Thoracic aorta (tissue), 2 donors: ENCODE results near the gene CHCHD6. TPM values are rescaled to one million over a fixed set of nuclear protein-coding genes. Genes with fewer than 3 reads are reported as not detected.

Experiments
- ATAC-seq: fragments of 150-250 bp; one replicate; pipeline ENCODE4 v1.8.0; 2017; ENCODE audit warnings: low read depth; ENCODE audit not compliant: insufficient number of reproducible peaks, low FRiP score
- DNase-seq: peaks from one replicate; pipeline ENCODE4 v3.0.0-alpha.2; 2020; ENCODE audit warnings: low spot score
- H3K27ac ChIP-seq, 2 donors: fragments of 200-600 bp; sonication (generic); 1 replicate in 1 of 2; 2 replicates in 1 of 2; pipeline ENCODE4 v1.5.1; 2016; ENCODE audit warnings: mild to moderate bottlenecking in 2 of 2, moderate library complexity in 2 of 2
- H3K27me3 ChIP-seq: fragments of 200-600 bp; sonication (generic); replicated peaks from 2 replicates; pipeline ENCODE4 v1.6.0; 2016; ENCODE audit warnings: mild to moderate bottlenecking; ENCODE audit not compliant: insufficient read depth
- H3K36me3 ChIP-seq: fragments of 200-600 bp; sonication (generic); one replicate; pipeline ENCODE4 v1.5.1; 2016
- H3K4me1 ChIP-seq, 2 donors: fragments of 200-600 bp; sonication (generic); 1 replicate in 1 of 2; 2 replicates in 1 of 2; pipeline versions ENCODE4 v1.5.1 to v1.6.0; 2016; ENCODE audit warnings: low read depth in 2 of 2, mild to moderate bottlenecking in 1 of 2; ENCODE audit not compliant: control insufficient read depth in 1 of 2
- H3K4me3 ChIP-seq: fragments of 200-600 bp; sonication (generic); 2 replicates; pipeline ENCODE4 v1.5.1; 2016; ENCODE audit warnings: mild to moderate bottlenecking
- H3K9me3 ChIP-seq: fragments of 200-600 bp; sonication (generic); 2 replicates; pipeline ENCODE4 v1.5.1; 2016
- CTCF ChIP-seq: fragments of 200-600 bp; sonication (generic); IDR thresholded peaks from one replicate; pipeline ENCODE4 v1.5.1; 2019; ENCODE audit warnings: antibody characterized with exemption
- total RNA-seq, 2 donors: library from RNA; depleted of rRNA; stranded (reverse); fragments of >200 nt; gene quantifications; one replicate each; pipeline versions ENCODE4 v1.1.0 to v1.2.3, GENCODE V29; 2016

CHCHD6 gene
- total RNA-seq, 2 donors from 2014 or later: 12.5 to 17.1 TPM

- H3K4me1 ChIP-seq: no peaks in the 10 kb centered on the region
- no peaks in the 10 kb centered on the region for H3K9me3 ChIP-seq
- no peaks in the 10 kb centered on the region for H3K27me3 ChIP-seq
- no peak overlapping the region for H3K27ac ChIP-seq
- peaks cover 2% of the 10 kb centered on the region for H3K36me3 ChIP-seq
- no peak overlapping the region for H3K4me3 ChIP-seq
- TF ChIP-seq CTCF: no peak
- DNase-seq (no peak), ATAC-seq (no peak)
Measured at GRCh38 chr3:126733061-126733430, 29.0 kb downstream of the CHCHD6 start.

- Histone ChIP-seq H3K4me1 (no peaks in the 10 kb centered on the region), H3K27ac (no peak overlapping the region), H3K36me3 (peaks cover 2% of the 10 kb centered on the region), H3K4me3 (no peak overlapping the region), H3K9me3 (no peaks in the 10 kb centered on the region), H3K27me3 (no peaks in the 10 kb centered on the region)
- TF ChIP-seq CTCF: no peak
- DNase-seq (no peak), ATAC-seq (no peak)
Measured at GRCh38 chr3:126734106-126734723, 30.2 kb downstream of the CHCHD6 start.

GRCh38 chr3:126737527-126737926, 33.5 kb downstream of the CHCHD6 start:
- Histone ChIP-seq H3K4me3 (no peak overlapping the region), H3K36me3 (no peaks in the 10 kb centered on the region), H3K4me1 (no peaks in the 10 kb centered on the region), H3K27ac (no peak overlapping the region), H3K9me3 (no peaks in the 10 kb centered on the region), H3K27me3 (no peaks in the 10 kb centered on the region)
- no peak for TF ChIP-seq CTCF
- no peak for ATAC-seq
- DNase-seq: no peak

GRCh38 chr3:126742057-126742456, 38.0 kb downstream of the CHCHD6 start:
- no peaks in the 10 kb centered on the region for H3K27me3 ChIP-seq
- H3K36me3 ChIP-seq: no peaks in the 10 kb centered on the region
- no peak overlapping the region for H3K4me3 ChIP-seq

GRCh38 chr3:126743350-126743749, 39.3 kb downstream of the CHCHD6 start:
- DNase-seq: no peak
- Histone ChIP-seq H3K4me1 (peaks cover 12 to 28% of the 10 kb centered on the region in 2 donors), H3K36me3 (no peaks in the 10 kb centered on the region), H3K4me3 (no peak overlapping the region), H3K9me3 (no peaks in the 10 kb centered on the region), H3K27ac (no peak overlapping the region), H3K27me3 (no peaks in the 10 kb centered on the region)
- no peak for ATAC-seq
- TF ChIP-seq CTCF: no peak

More at GRCh38 chr3:126742057-126742456, 38.0 kb downstream of the CHCHD6 start:
- TF ChIP-seq CTCF: no peak
- ATAC-seq (no peak), DNase-seq (no peak)
- H3K9me3 ChIP-seq: no peaks in the 10 kb centered on the region
- no peak overlapping the region for H3K27ac ChIP-seq
- peaks cover 12 to 21% of the 10 kb centered on the region in 2 donors for H3K4me1 ChIP-seq
